GM21390 (cell line): ENCODE data around the gene GPR161.
"Not testable (repeated sequence)": the region's sequence is repeated elsewhere in the genome, so short reads cannot be mapped to it uniquely, and the experiment has no call there.

Source experiments
- ATAC-seq: cut with Tn5 transposase; IDR thresholded peaks from one replicate; pipeline ENCODE4 v1.9.1; 2021; ENCODE audit not compliant: unreplicated experiment

Gene GPR161

GRCh38 chr1:168089326-168089978 lies 47.3 kb downstream of the GPR161 start:
- no peak for ATAC-seq

DNA sequence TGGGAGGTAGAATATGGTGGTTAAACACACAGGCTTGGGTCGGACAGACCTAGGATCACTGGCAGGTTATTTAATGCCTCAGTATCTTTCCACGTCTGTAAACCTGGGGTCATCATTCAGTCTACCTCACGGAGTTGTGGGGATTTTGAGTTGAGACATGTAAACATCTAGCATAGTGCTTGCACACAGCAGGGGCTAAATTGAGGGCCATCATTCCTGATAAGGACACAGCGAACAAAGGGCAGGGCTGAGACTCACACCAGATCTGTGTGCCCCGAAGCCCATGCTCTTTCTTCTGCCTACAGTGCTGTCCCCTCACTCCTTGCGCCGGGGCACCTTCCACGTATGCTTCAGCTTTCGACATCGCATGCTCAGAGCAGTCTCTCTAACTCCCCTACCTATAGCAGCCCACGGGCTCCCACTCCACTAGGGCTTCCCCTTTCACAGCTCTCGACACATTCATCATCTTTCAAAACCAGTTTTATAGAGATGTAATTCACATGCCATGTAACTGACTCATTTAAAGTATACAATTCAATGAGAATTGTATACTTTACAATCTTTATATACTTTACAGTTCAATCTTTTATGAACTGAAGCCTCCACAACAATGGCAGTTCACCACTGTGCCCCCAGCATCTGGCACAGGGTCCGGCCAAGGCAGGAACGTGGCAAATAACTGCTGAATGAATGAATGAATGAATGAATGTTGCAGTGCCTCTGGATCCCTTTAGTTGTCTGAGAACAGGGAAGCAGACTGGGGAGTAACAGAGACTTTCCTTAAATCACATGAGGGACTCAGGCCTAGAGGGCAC lies 48.0 kb downstream of the GPR161 start:
- ATAC-seq: no peak

DNA sequence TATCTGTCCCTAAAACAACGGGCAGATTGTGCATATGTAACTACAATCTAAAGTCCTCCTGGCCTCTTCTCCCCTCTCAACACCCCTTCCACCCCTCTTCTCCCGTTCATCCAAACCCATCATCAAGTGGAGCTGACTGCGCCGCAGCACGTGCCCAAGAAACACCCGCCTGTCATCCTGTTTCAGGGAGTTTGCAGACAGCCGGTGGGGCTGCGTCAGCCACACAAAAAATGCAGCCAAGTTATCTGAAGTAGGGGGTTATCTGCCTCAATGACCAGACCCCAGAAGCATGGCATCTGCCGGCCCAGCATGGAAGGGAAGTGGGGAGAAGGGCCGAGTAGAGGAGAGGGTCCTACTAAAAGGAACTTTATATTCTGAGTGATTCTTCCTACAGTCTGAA lies 49.0 kb downstream of the GPR161 start:
- no peak for ATAC-seq

- ATAC-seq: no peak
Observed at GRCh38 chr1:168086438-168086837, 50.3 kb downstream of the GPR161 start.

GRCh38 chr1:168085401-168085872 lies 51.3 kb downstream of the GPR161 start:
- no peak for ATAC-seq

- ATAC-seq: peak; percentile 56
Observed at GRCh38 chr1:168084396-168085231, 52.1 kb downstream of the GPR161 start.

- no peak for ATAC-seq
Observed at GRCh38 chr1:168083456-168084325, 53.0 kb downstream of the GPR161 start.

DNA sequence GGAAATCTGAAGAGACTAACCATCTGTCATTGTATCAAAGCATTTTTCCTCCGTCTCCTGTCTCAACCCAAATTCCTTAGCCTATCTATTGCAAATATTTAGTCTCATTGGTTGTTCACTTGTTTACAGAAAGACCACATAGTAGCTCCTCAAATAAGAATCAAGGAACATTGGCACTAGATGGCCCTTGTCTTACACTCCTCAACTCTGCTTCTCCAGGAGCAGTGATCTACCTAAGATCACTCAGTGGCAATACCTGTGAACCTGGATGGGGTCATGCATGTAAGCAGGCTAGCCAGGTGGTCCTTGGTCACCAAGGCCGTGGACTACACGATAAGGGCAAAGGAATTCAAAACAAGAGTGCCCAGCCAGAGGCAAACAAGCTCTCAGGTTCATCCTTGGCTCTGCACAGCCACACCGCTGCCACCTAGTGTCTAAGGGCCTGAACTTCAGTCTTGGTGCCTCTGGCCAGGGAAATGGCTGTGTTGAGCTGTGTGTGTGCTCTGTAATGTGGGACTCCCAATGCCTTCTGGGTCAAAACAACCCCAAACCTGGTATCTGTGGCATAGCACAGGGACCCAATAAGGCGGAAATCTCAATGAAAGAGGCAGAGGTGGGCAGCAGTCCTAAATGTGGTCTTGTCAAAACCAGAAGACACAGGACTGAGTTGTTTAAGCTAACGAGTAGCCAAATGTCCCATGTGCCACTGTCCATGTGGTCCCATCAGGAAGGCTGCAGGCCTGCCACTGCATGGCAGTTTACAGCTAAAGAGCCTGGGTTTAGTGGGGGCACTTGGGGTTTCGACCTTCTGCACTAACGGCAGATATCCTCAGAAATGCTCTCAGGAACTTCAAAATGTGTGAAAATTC lies 54.5 kb downstream of the GPR161 start:
- peak; percentile 82 for ATAC-seq

GRCh38 chr1:168081373-168082007 lies 55.2 kb downstream of the GPR161 start:
- ATAC-seq: no peak

DNA sequence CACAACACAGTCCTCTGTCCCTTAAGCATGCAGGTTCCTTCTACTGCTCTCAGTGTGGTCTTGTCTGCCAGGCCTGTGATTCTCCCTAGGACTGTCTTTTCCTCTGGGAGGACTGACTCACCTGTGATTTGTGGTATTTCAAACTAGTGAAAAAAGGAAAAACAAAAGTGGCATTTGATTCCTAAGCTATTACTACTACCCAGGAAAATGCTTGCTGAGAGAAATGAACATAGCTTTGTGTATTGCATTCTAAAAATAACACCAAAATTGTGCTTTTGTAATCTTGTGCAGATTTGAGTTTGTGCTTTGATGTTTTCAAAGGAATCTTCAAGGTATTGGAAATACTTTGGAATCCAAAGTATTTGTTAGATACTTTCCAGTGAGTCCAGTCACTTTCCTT lies 57.0 kb downstream of the GPR161 start:
- no peak for ATAC-seq

DNA sequence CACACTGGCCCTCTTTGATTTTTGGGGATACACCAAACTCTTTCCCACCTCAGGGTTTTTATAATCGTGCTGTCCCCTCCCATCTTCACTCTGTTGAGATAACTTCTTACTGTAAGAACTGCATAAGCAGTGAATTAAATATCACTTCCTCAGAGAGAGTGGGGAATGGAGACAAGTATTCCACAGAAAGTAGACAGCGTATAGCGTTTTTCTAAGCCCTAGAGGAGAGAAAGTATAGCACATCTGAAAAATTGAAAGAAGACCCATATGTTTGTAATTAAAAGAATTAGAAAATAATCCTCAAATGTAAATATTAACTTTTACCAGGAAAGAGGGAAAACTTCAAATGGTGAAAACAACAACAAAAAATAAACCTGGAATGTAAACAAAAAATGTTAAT lies 67.3 kb downstream of the GPR161 start:
- ATAC-seq: no peak

DNA sequence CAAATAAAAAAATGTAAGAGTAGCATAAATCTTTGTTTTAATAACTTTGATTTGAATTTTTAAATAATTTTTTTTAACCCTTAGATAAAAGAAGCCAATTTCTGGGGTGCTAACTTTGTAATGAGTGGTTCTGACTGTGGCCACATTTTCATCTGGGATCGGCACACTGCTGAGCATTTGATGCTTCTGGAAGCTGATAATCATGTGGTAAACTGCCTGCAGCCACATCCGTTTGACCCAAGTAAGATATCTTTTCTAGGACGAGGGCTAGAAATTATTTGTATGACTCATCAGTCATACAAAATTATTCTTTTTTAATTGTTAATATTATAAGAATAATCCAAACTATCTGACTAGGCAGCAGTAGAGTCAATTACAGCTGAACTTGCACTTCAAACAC lies 71.2 kb downstream of the GPR161 start:
- ATAC-seq: no peak

- no peak for ATAC-seq
Observed at GRCh38 chr1:168064216-168064615, 72.5 kb downstream of the GPR161 start.

GRCh38 chr1:168057921-168058320 lies 78.8 kb downstream of the GPR161 start:
- ATAC-seq: no peak

DNA sequence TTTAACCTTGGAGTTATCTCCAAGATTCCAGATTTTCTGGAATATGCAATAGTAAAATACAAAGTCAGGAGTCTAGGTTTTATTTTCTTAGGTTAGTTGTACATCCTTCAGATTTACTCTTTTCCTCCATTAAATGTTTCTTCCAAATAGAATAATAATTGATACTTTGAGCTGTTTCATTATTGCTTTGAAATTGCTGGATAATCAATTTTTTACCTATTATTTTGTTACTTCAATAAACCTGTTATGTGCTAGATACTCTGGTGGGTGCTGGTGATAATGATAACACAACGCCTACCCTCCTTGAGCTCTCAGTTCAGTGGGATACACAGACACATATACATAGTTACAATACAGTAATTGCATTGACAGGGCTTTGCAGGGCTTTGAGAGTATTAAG lies 79.4 kb downstream of the GPR161 start:
- ATAC-seq: no peak

GRCh38 chr1:168056152-168056551 lies 80.6 kb downstream of the GPR161 start:
- ATAC-seq: not testable (repeated sequence)

- ATAC-seq: no peak
Observed at GRCh38 chr1:168054117-168054516, 82.6 kb downstream of the GPR161 start.

DNA sequence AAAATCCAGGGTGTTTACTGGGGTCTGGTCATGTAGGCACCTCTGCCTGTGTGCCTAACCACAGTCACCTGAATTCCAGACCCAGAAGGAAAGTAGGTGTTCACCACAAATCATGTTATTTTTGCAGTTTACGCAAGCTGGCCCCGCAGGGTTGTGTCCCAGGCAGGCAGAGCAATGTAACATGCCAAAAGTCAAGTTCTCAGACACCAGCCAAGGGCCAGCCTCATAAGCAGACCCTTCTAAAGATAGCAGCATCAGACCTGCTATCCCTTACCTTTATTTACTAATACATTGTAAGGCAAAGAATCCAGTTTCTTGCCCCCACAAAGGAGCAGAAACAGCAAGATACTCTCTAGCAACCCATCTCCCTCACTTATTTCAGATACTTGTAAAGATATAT lies 83.0 kb downstream of the GPR161 start:
- no peak for ATAC-seq

- no peak for ATAC-seq
Observed at GRCh38 chr1:168050880-168051279, 85.8 kb downstream of the GPR161 start.
